Esophagus squamous epithelium (tissue), 5 donors: ENCODE measurements around the gene FILIP1. TPM values are rescaled to one million over a fixed set of nuclear protein-coding genes. Genes with fewer than 3 reads are reported as not detected.

Experiments used
- DNase-seq: peaks from one replicate; lab custom pipeline; 2025; lab: John Stamatoyannopoulos, UW
- H3K27ac ChIP-seq, 4 donors: fragments of 200-600 bp; sonication (generic); one replicate each; pipeline ENCODE4 v1.5.1; 2016 to 2019; ENCODE audit warnings: mild to moderate bottlenecking in 1 of 4
- H3K27me3 ChIP-seq, 4 donors: fragments of 200-600 bp; sonication (generic); 1 replicate in 3 of 4; 2 replicates in 1 of 4; pipeline versions ENCODE4 v1.5.1 to v1.6.0; 2017 to 2021; ENCODE audit warnings: antibody characterized with exemption in 1 of 4
- H3K36me3 ChIP-seq, 3 donors: fragments of 200-600 bp; sonication (generic); one replicate each; pipeline ENCODE4 v1.5.1; 2016 to 2019
- H3K4me1 ChIP-seq, 3 donors: fragments of 200-600 bp; sonication (generic); one replicate each; pipeline ENCODE4 v1.5.1; 2017 to 2019
- H3K4me3 ChIP-seq, 4 donors: fragments of 200-600 bp; sonication (generic); 1 replicate in 3 of 4; 2 replicates in 1 of 4; pipeline ENCODE4 v1.5.1; 2016 to 2019; ENCODE audit warnings: mild to moderate bottlenecking in 2 of 4, moderate library complexity in 1 of 4
- H3K9me3 ChIP-seq, 3 donors: fragments of 200-600 bp; sonication (generic); one replicate each; pipeline ENCODE4 v1.5.1; 2016 to 2019
- POLR2A ChIP-seq, 4 donors: fragments of 450-650 bp; IDR thresholded peaks; one replicate each; pipeline ENCODE4 v1.6.1; 2017; ENCODE audit warnings: antibody characterized with exemption in 4 of 4, mild to moderate bottlenecking in 4 of 4, moderate library complexity in 3 of 4
- WGBS, 2 donors: methylation state at CpG; one replicate each; pipeline ENCODE4 v1.1.5; 2018; 5-methylcytosine and 5-hydroxymethylcytosine counted together
- intact Hi-C: fragments of 100-400 bp; cut with DNase I; formaldehyde crosslinking; loops from one replicate; pipeline ENCODE4 v1.15.0; 2022
- total RNA-seq, 4 donors: library from RNA; depleted of rRNA; stranded (reverse); fragments of >200 nt; gene quantifications; one replicate each; pipeline ENCODE4 v1.1.0, GENCODE V29; 2016
- TF ChIP-seq, protein P1 (sequence below), 6 experiments: fragments of 450-650 bp in 4 of 6; fragments of 200-600 bp in 2 of 6; sonication (generic) in 2 of 6; IDR thresholded peaks; one replicate each; pipeline ENCODE4 v1.5.1; 2016 to 2019; ENCODE audit warnings: antibody characterized with exemption in 6 of 6, mild to moderate bottlenecking in 4 of 6, moderate library complexity in 4 of 6
- donor health status: DM: yes; HTN: yes; CAD: no.

FILIP1 gene
- total RNA-seq, 4 donors from 2014 or later: 0.49 to 13.4 (median 2.3) TPM

DNA sequence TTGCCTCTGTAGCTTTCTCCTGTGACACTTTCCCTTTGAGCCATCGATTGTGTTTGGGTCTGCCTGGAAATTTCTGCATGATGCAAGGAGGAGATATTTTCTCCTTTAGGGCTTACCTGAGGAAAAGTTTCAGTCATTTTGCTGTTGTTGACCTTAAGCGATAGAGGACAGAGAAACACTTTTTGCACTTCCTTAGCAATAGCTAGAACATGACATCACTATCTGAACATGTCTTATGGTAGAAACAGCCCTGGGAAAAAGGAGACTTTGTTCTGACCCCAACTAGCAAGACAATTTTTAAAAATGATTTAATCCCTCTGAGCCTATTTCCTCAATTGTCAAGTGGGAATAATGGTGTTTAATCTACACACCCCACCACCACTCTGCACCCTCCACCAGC, 9.7 kb upstream of the FILIP1 start:
- Histone ChIP-seq H3K36me3 (no peaks in the 10 kb centered on the region), H3K9me3 (no peaks in the 10 kb centered on the region)
- intact Hi-C loops: no loop called here

DNA sequence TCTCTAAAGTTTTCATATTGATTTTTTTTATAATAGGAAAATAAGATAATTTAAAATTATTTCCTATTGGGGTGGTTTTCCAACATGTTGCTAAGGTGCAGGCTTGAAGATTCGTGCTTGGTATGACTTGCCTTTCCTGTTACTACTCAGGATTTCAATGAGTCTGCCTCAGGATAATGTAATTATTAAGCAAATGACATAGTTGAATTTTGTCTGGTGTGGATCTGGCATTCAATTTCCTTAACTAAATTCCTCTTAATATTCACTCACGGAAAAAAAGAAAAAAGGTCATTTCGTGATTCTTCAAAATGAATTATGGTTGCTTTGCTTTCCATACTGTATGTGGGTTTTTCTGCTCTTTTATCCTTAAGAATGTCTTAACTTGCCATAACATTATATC, 9.3 kb upstream of the FILIP1 start:
- Histone ChIP-seq H3K9me3 (no peaks in the 10 kb centered on the region), H3K27ac (no peak overlapping the region), H3K36me3 (no peaks in the 10 kb centered on the region), H3K4me3 (no peak overlapping the region), H3K4me1 (no peaks in the 10 kb centered on the region), H3K27me3 (no peaks in the 10 kb centered on the region)
- 44 to 52% methylated on average over 3 of the region's 3 CpGs for WGBS, 2 donors
- intact Hi-C loops: no loop called here
- TF ChIP-seq POLR2A (IDR thresholded peaks at IDR 0.05): no peak
- TF ChIP-seq, protein P1, sequence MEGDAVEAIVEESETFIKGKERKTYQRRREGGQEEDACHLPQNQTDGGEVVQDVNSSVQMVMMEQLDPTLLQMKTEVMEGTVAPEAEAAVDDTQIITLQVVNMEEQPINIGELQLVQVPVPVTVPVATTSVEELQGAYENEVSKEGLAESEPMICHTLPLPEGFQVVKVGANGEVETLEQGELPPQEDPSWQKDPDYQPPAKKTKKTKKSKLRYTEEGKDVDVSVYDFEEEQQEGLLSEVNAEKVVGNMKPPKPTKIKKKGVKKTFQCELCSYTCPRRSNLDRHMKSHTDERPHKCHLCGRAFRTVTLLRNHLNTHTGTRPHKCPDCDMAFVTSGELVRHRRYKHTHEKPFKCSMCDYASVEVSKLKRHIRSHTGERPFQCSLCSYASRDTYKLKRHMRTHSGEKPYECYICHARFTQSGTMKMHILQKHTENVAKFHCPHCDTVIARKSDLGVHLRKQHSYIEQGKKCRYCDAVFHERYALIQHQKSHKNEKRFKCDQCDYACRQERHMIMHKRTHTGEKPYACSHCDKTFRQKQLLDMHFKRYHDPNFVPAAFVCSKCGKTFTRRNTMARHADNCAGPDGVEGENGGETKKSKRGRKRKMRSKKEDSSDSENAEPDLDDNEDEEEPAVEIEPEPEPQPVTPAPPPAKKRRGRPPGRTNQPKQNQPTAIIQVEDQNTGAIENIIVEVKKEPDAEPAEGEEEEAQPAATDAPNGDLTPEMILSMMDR (IDR thresholded peaks at IDR 0.05): no peak
- DNase-seq: no peak

More for the DNA sequence above, 9.7 kb upstream of the FILIP1 start:
- 48 to 63% methylated on average over 2 of the region's 2 CpGs for WGBS, 2 donors
- no peaks in the 10 kb centered on the region for H3K27me3 ChIP-seq
- DNase-seq: no peak
- TF ChIP-seq, protein P1 (IDR thresholded peaks at IDR 0.05): no peak
- no peak for TF ChIP-seq POLR2A (IDR thresholded peaks at IDR 0.05)
- no peak overlapping the region for H3K4me3 ChIP-seq
- H3K4me1 ChIP-seq: no peaks in the 10 kb centered on the region
- H3K27ac ChIP-seq: no peak overlapping the region

DNA sequence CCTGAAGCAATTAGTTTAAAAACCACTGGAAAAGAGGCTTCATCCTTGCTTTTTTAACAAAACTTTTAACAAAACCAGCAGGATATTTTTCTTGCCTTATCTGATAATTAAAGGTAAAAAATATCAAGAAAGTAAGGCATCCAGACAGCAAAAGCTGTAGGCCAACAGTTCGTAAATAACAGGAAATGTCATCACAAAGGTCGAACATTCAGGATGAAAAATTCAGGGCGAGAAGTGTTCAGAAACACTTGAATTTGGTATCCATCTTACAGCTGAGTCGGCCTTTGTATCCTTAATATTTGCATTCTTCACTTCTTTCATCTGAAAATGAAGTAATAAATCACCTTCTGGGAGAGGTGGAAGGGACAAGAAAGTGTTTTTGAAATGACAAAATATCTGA, 8.2 kb upstream of the FILIP1 start:
- no peak for TF ChIP-seq POLR2A (IDR thresholded peaks at IDR 0.05)
- TF ChIP-seq, protein P1 (IDR thresholded peaks at IDR 0.05): no peak
- no peak overlapping the region for H3K27ac ChIP-seq
- no peaks in the 10 kb centered on the region for H3K4me1 ChIP-seq
- no peak overlapping the region for H3K4me3 ChIP-seq
- no peak for DNase-seq
- intact Hi-C loops: no loop called here
- no peaks in the 10 kb centered on the region for H3K27me3 ChIP-seq
- no peaks in the 10 kb centered on the region for H3K36me3 ChIP-seq
- H3K9me3 ChIP-seq: no peaks in the 10 kb centered on the region
- WGBS, 2 donors: 55 to 69% methylated on average over 4 of the region's 4 CpGs

DNA sequence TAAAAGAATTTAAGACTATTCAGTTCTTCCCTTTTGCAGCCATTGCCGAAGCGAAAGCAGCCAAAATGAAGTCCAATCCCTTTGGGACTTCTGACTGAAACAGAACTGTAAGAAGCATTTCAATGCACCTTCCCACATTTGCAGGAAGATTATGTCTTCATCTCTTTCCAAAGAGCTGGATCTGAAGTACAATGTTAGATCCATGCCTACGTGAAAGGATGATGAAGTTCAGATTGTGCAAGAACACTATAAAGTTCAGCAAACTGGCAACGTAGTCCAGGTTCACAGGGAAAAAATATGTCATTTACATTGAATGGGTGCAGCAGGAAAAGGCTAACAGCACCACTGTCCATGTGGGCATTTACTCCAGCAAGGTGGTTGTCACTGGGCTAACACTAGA, 6.0 kb upstream of the FILIP1 start:
- H3K27ac ChIP-seq: no peak overlapping the region
- no peaks in the 10 kb centered on the region for H3K36me3 ChIP-seq
- no peak for DNase-seq
- H3K4me1 ChIP-seq: peaks cover 0 to 5% (median 4%) of the 10 kb centered on the region in 3 donors
- H3K27me3 ChIP-seq: no peaks in the 10 kb centered on the region
- H3K4me3 ChIP-seq: no peak overlapping the region
- no peak for TF ChIP-seq POLR2A (IDR thresholded peaks at IDR 0.05)
- TF ChIP-seq, protein P1 (IDR thresholded peaks at IDR 0.05): no peak
- 51 to 53% methylated on average over 4 of the region's 4 CpGs for WGBS, 2 donors
- no peaks in the 10 kb centered on the region for H3K9me3 ChIP-seq
- intact Hi-C loops: no loop called here

DNA sequence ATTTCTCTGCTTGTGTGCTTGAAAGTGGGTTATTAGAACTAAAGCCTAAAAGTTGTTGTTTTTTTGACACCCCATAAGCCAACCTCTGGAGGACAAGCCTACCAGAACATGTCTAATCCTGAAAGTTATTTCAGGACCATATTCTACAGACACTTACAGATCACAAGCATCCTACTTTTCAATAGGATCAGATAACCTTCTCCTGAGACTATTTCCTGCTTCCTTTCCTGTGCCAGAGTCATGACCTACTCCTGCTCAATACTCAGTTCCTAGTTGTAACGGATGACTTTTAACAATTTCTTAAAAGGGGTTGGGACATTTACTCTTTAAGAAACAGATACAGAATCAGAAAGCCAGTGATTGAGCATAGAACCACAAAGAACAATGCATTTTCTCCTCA, 5.3 kb upstream of the FILIP1 start:
- no peak for DNase-seq
- WGBS, 2 donors: 63 to 70% methylated on average over 1 of the region's 1 CpG
- H3K36me3 ChIP-seq: no peaks in the 10 kb centered on the region
- TF ChIP-seq, protein P1 (IDR thresholded peaks at IDR 0.05): no peak
- no peak for TF ChIP-seq POLR2A (IDR thresholded peaks at IDR 0.05)
- no peak overlapping the region for H3K27ac ChIP-seq
- peaks cover 0 to 6% (median 5%) of the 10 kb centered on the region in 3 donors for H3K4me1 ChIP-seq
- no peak overlapping the region for H3K4me3 ChIP-seq
- intact Hi-C loops: no loop called here
- no peaks in the 10 kb centered on the region for H3K9me3 ChIP-seq
- no peaks in the 10 kb centered on the region for H3K27me3 ChIP-seq
